Activated CD4-positive, alpha-beta T cell treated with anti-CD3 and anti-CD28 coated beads, Interleukin-2, amount 50 U/mL, for 1 hour (primary cell): Measurements from ENCODE around the gene NKX1-2.

Experiments used
- DNase-seq: peaks from one replicate; pipeline ENCODE4 v3.0.0-alpha.2; 2020

NKX1-2 gene

GRCh38 chr10:124474514-124475070 is 24.8 kb upstream of the NKX1-2 start:
- no peak for DNase-seq

- DNase-seq: no peak
Measured at GRCh38 chr10:124473070-124473469, 23.2 kb upstream of the NKX1-2 start.

GRCh38 chr10:124472071-124472470 is 22.2 kb upstream of the NKX1-2 start:
- DNase-seq: no peak

DNA sequence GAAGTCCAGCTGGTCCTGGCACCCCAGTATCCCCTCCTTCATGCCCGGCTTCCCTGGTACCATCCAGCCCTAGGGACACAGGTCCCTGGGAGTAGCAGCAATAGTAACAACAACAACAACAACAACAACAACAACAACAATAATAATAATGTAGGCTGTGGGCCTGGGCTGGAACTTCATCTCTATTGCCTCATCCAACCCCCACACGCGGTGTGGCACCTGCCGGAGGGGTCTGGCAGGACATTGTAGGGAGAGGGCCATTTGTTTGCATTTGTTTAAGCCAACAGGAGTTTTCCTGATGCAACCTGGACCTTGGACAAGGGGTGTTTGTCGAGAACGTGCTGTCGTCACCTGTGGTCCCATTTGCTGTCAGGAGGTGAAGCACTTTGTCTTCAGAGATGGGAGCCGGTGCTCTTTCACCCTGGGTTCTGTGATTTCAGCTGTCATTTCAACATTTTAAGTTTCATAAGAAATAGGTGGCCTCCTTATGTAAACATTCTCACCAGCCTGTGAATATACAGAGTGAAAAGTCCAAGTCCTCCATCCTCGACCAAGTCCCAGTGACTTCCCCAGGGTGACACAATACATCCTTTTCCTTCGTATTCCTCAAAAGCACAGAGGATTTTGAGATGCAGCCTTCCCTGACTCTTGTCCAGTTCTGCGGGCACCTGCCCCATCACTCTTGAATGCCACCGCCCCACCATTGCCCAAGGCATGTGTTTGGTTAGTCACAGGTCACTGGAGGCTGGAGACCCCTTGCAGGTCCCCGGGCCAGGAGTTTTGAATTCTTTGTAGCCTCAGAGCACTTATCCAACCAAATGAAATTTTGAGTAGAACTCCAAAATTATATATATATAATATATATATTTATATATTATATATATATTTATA is 21.0 kb upstream of the NKX1-2 start:
- DNase-seq: no peak

GRCh38 chr10:124469956-124470484 is 20.2 kb upstream of the NKX1-2 start:
- no peak for DNase-seq

DNA sequence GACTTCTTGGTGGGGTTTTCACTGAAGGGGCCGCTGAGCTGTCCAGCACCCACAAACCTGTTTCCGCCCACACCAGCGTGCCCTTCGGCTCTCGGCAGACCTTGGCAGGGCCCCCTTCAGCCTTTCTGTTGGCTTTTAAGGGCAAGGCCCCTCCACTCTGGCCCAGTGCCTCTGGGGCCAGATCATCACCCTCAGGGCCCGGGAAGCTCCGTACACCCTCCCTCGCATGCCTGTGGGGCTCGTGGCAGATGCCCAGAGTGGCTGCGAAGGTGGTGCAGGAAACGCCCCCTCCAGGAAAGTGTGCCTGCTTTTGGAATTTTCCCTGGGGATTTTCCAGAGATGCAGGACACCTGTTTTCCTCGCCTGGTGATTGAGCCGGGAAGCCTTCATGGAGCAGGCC is 18.8 kb upstream of the NKX1-2 start:
- DNase-seq: no peak

DNA sequence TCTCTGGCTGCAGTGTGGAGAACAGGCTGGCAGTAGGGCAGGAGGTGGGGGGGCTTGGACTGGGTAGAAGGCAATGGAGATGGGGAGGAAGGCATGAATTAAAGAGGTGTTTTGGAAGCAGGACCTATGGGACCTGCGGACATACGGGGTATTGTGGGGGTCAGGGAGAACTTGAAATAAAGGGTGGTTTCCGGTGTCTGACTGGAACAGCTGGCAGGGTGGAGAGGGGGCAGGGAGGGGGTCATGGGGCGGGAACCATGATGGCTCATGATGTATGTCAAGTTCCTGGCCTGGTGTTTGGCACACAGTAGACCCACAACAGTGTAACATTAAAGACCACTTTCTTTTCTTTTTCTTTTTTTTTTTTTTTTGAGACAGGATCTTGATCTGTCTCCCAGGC is 17.3 kb upstream of the NKX1-2 start:
- DNase-seq: no peak

DNA sequence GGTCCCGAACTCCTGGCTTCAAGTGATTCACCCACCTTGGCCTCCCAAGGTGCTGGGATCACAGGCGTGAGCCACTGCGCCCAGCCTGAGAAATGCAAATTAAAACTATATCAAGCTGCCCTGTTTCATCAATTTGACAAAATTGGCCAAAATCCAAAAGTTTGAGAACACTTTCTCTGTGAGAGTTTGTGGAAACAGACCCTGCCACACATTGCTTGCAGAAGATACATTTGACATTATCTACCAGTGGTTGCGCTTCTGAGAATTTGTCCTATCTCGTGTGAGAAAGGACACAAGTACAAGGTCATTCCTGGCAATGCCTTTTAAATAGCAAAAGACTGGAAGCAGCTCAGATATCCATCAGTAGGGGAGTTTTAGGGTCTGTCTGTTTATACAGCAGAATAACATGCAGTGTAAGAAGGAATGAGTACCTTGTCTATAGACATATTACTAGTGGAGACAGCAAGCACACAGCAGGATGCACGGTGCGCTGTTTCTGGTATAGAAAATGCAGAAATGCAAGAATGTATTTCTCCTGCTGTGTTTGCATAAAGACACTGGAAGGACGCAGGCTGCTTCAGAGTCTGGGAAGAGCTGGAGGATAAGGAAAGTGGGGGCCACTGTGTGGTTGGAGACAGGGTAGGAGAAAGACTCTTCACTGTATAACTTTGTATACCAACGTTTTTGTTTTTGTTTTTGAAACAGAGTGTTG is 16.1 kb upstream of the NKX1-2 start:
- DNase-seq: no peak

GRCh38 chr10:124465003-124465776 is 15.4 kb upstream of the NKX1-2 start:
- DNase-seq: no peak

GRCh38 chr10:124464028-124464965 is 14.5 kb upstream of the NKX1-2 start:
- DNase-seq: no peak

- DNase-seq: no peak
Measured at GRCh38 chr10:124462348-124462695, 12.5 kb upstream of the NKX1-2 start.

GRCh38 chr10:124461642-124462347 is 12.0 kb upstream of the NKX1-2 start, which contains the start of gene LHPP:
Gene LHPP (plus strand): TSS chr10:124461823. CDS start chr10:124461863, 40 bp downstream.
- DNase-seq: peak; percentile 82

DNA sequence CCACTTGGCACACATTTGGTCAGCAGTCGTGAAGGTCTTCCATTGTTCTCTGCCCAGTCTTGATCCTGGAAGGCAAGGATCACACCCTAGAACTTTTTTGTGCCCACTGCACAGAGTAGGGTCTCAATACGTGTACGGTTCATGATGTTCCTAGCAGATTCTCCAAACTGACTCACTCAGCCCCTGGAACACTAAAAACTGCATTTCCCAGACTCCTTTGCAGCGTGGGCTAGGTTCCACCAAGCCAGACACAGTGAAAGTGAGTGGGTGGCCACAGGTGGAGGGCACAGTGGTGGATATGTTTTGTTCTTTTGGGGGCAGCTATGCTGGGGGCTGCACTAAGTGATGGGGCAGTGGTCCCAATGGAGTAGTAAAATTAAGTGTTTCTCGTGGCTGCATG is 10.3 kb upstream of the NKX1-2 start:
- DNase-seq: no peak

GRCh38 chr10:124459395-124459794 is 9.6 kb upstream of the NKX1-2 start:
- no peak for DNase-seq

- no peak for DNase-seq
Measured at GRCh38 chr10:124458889-124459288, 9.1 kb upstream of the NKX1-2 start.

- no peak for DNase-seq
Measured at GRCh38 chr10:124458473-124458872, 8.6 kb upstream of the NKX1-2 start.

DNA sequence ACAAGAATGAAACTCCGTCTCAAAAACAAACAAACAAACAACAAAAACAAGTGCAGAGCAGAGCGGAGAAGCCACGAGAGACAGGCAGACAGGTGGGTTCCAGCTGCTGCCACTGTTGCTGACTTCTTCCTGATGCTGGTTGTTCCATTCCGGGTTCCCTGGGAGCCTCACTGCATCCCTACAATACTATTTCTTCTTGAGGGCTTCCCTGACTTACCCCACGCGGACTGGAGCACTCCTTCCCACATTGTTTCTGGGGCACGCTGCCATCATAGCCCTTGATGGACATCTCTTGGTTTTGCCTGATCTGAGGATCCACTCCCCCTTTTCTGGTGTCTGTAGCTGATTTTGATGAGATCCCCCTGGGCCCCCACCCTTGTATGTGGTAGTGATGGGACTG is 5.6 kb upstream of the NKX1-2 start:
- no peak for DNase-seq

DNA sequence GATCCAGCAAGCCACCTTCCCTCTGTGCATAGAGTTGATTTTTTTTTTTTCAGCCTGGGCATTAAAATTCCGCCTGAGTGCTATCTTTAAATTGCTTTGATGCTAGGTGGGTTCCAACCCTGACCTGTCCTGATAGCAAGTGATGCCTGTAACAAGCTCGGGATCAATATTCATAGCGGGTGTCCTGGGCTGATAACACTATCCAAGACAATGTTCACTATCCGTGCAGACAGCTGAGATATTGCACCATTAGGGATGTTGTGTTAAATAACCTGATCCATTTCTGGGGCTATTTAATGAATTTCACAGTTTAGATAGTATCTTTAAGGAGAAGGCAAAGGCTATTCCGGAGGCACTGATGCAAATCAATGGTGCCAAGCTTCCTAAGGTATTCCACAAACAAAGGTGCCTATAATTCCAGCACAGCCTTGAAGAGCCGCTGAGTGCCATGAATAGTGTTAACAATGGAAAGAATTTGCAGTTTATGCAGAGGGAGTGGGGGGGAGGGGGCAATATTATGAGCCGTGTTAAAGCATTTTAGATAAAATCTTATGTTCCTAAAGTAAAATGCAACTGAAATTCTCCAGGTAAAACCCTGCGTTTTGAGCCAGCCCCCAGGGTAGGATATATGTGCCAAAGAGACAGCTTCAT is 4.2 kb upstream of the NKX1-2 start:
- DNase-seq: no peak

DNA sequence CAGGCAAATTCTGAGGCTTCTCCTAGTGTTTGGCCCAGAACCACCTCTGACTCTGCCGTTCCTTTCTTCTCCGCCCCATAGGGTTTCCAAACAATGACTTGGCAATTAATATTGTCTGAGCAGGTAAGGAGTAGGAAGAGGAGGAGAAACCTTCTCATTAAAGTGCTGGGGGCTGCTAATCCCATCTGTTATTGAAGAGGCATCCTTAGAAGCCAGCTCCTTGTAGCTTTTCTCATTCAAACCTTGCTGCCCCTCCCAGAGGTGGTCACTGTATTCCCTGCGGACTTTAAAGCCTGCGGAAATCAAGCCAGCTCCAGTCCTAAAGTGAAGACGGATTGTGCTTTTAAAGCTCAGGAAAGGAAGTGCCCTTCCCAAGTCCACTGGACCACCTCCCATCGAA is 1.4 kb upstream of the NKX1-2 start:
- DNase-seq: no peak

DNA sequence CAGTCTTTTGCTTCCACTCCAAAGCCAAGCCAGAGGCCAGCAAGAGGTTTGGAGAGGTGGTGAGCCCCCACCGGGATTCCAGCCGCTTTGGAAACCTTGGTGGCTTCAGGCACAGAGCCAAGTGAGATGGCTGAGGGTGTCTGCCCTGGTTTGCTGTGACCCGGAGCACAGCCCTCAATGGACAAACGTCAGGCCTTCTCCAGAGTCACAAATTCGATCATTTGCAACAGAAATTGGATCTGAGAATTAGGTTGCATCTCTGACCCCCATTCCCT is 885 bp upstream of the NKX1-2 start:
- DNase-seq: no peak
